Right hindlimb (tissue), 1 donor: ENCODE data around the gene NEDD4L.

Source experiments
- DNase-seq: peaks from one replicate; pipeline ENCODE4 v3.0.0-alpha.2; 2018

The NEDD4L gene

DNA sequence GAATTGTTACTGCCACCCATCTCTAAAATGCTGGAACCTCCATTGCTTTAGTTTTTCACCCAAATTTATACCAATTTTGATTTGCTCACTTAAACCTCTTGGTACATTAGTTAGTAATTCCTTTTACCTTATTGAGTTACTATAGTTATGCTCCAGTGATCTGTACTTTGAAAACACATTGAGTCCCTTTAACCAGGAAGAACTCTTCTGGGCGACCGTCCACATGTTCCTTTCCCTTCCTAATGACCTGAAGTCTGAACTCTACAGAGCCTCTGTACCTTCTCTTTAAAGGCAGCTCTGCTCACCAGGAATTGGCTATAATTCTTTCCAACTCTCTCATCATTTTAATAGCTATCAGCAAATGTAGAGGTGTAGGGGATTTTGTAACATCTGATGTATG lies 290.0 kb downstream of the NEDD4L start:
- DNase-seq, result no peak

GRCh38 chr18:58335223-58335622 lies 291.2 kb downstream of the NEDD4L start:
- DNase-seq, result no peak

DNA sequence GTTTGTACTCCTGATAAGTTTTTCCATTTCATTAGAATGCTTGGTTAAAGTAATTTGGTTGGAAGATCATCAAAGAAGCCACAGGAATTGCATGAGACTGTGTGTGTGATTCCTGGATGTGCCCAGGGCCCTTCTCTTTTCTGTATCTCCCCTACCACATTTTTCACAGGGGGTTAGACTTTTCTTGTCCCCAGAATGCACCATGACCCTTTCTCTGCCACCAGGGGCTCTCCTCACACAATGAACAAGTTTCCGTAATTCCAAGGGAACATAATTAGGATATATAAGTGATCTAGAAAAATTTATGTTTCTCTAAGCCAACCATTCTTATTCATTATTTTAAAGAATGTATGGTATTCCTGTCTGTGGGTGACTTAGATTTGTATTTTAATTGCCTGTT lies 291.8 kb downstream of the NEDD4L start:
- DNase-seq, result no peak

- DNase-seq, result no peak
These were observed 292.6 kb downstream of the NEDD4L start for GRCh38 chr18:58336605-58337004.

DNA sequence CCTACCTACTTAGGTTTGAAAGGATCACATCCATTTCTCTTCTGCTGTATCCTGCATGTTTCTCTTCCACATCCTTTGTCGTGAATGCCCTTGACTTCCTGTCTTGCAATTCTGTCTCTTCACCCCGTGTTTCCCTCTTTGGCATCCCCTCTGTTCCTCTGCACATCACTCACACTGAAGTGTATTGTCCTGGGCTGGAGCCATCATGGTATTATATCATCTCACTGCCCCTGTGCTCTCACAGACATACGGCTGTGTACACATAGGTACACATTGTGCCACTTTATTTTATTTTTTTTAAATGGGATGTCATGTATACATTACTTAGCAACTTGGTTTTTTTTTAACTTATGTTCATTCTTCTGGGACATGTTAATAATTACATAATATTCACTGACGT lies 293.3 kb downstream of the NEDD4L start:
- DNase-seq, result no peak

DNA sequence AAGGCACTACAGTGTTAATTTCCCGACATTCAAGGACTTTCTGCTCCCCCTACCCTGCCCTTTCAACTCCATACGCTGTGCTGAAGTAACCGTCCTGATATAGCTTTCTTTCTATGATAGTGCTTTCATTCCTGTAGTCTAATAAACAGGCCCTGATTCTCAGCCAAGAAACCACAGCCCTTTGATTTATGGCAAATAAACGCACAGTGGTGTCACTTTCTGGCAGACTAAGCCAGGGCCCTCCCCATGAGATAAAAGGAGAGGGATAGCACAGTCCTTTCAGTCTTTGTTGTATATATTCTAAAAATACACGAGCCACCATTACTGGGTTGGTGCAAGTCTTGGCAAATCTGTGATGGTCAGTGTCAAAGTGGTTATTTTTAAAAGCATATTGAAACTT lies 293.7 kb downstream of the NEDD4L start:
- DNase-seq, result no peak

DNA sequence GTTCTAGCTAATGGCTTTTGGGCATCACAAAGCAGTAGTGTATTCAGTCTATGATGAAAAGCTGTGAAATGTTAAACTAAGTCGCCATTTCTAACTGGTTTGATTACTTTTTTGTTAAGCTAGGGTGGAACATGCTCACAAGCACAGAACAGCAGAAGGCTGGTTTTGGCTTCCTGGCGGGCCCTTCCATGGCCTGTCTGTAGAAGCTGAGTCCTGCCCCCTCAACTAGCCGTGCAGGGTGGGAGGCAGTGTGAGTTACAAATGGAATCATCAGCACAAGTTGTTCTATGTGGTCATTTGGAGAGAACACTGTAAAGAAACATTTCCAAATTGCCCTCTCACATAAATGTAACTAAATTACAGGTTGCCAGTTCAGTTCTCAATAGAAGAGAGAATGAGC lies 294.1 kb downstream of the NEDD4L start:
- DNase-seq, result no peak

DNA sequence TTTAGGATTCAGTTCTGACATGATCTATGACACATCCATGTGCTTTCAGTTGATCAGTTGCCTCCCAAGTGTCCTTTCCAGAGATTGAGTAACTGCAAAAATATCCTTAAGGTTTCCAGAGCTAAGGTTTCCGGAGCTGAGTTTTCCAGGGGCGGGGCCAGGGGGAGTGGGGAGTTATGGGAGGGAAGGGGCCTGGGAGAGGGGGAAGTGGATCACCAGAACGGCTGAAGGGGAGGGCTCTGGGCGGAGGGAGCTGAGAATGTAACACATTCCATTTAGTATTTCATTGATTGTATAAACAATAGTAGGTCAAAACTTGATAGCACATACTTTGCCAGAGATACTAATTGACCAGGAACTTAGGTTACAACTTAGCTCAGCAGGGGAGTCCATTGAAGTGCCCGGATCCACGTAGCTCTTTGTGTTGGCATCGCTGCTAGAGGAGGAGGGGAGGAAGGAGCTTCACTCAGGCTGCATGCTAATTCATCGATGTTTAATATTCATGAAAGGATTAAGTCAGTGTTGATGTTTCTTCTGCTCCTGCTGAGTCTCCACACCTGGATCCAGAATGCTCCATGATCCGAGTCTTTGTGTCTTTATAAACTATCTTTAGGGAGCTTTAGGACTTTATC lies 295.1 kb downstream of the NEDD4L start:
- peak; percentile 89 for DNase-seq

- no peak for DNase-seq
These were observed 295.9 kb downstream of the NEDD4L start for GRCh38 chr18:58339890-58340289.

DNA sequence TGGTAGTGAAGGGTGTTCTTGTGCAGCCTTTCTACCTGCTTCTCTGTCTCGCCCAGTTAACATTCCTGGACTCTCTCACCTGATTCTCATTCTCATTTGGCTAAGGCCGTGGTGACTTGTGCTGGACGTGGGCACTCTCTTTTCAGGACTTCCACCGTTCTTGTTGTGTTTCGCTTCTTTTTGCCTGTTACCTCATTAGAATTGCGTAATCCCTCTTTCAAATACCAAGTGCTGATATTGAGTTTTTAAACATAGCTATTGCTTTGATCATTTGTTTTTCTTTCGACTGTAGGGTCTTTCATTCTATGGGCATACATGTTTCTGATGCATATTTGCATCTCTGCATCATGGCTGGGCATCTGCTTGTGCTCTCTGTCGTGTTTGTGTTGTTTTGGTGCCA lies 297.9 kb downstream of the NEDD4L start:
- no peak for DNase-seq

- DNase-seq, result no peak
These were observed 300.1 kb downstream of the NEDD4L start for GRCh38 chr18:58344080-58344670.

GRCh38 chr18:58344861-58345463 lies 300.9 kb downstream of the NEDD4L start:
- peak; percentile 49 for DNase-seq

GRCh38 chr18:58345875-58346274 lies 301.8 kb downstream of the NEDD4L start:
- no peak for DNase-seq

DNA sequence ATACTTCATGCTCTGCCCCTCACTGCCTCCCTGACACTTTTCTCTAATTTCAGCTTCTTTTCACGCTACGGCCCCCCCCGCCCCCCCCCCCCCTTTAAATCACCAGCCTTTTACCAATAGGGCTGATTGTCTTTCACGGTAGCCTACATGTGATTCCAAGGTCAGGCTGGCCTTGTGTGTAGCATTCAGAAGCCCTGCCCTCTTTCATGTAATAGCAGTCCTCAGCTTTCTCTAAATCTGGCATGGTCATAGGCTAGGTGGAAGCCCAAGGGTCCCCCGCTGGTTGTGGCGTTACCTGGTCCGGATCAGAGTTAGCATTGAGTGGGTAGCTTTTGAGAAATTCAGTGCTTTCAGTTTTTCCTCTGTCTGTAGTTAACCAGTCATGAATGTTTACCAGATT lies 303.1 kb downstream of the NEDD4L start:
- DNase-seq, result no peak

- no peak for DNase-seq
These were observed 304.5 kb downstream of the NEDD4L start for GRCh38 chr18:58348517-58348916.

DNA sequence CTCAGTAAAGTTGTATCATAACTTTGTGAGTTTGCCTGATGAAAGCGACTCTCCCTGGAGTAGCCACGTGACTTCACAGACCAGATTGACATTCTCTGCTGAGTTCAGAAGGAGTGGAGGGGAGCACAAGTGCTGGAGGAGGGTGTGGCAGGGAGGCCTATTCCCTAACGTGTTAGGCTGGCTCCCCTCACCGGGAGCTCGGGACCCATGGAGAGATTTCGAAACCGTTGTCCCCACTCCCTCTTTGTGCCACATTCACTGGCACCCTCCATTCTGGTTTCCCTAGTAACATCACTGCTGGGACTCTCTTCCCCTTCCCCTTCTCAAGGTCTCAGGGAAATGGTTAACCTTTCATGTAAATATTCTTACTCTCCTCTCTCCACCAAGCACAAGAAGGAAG lies 304.9 kb downstream of the NEDD4L start:
- no peak for DNase-seq

GRCh38 chr18:58349650-58350049 lies 305.6 kb downstream of the NEDD4L start:
- DNase-seq, result no peak

GRCh38 chr18:58350526-58350925 lies 306.5 kb downstream of the NEDD4L start:
- no peak for DNase-seq

DNA sequence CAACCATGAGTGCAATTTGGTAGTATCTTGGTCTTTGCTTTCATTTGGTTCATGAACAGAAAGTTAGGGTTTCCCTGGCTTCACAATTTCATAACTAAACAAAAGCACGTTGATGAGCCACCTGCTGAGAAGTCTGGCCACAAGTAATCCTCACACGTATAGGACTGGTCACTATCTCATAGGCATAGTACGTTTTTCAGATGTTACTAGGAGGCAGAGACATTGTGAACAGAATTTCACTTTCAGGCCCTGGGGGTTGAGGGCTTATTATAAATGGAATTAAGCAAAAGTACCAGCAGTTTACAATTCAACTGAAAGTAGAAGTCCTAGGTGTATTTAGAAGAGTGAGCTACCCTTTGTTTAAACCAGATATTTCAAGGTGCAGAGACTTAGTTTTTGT lies 307.8 kb downstream of the NEDD4L start:
- DNase-seq, result no peak

GRCh38 chr18:58353581-58353980 lies 309.6 kb downstream of the NEDD4L start:
- no peak for DNase-seq

GRCh38 chr18:58354051-58354450 lies 310.0 kb downstream of the NEDD4L start:
- DNase-seq, result no peak

DNA sequence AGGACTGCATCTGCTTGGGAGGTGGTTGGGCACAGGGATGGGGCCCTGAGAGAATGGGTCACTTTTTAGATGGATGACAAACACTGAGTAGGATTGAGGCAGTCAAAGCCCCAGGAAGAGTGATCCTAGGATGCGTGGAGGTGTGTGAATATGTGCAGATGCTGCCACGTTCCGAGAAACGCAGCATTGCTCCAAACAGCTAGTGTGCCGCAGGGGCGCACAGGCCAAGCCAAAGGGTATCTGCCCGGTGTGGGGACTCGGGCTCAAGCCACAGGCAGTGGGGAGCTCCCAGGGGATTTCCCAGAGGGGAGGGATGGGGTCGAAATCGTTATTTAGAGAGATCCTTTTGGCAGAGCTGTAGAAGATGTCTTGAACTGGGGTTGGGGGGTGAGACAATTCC lies 310.8 kb downstream of the NEDD4L start:
- no peak for DNase-seq

DNA sequence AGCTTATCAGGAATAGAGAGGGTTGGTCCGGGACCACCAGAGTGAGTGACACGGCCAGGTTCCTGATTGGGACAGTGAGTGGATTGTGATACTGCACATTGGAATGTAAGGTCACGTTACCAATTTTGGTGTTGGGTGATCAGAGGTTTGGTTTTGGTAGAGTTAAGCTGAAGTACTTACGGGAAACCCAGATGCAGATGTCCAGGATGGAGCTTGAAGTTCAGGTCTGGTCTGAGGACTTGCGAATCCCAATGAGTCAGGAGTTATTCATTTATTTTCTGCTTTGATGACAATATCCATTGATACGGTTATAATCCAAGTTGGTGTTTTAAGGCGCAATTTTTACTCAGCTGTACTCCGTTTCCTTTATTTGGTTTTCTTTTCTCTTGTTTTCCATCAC lies 311.2 kb downstream of the NEDD4L start:
- DNase-seq, result no peak

DNA sequence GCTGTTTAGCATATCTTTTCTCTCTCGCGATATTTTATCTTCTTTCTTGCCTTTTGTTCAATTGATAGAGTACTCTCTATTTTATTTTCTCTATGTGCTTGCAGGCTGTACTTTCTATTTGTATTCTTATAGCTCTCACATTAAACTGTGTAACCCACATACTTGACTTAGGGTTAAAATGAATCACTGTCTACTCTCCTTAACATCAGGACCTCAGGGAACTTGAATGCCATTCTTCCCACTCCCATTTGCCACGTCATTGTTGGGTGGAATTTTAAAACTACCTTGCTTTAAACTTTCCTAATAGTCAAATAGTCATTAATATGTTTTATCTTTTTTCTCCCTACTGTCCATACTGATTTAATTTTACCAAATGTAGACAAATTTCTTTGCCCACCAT lies 315.2 kb downstream of the NEDD4L start:
- no peak for DNase-seq

DNA sequence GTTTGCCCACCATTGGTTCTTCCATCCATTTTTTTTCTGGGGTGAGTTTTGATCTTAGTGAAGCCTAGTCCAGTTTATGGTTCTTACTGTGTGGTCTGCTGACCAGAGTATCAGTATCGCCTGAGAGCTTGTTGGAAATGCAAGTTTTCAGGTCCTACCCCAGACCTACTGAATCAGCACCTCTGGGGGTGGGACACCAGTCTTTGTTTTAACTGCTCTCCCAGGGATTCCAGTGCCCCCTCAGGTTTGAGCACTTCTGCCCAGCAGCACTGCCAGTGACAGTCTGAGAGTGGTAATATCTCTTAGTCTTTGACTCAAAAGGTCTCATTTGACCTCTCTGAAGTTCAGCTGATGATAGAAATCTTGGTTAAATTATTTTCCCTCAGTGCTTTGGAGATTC lies 315.6 kb downstream of the NEDD4L start:
- DNase-seq, result no peak
